ENCODE data around the gene MMRN2. TPM values are rescaled to one million over a fixed set of nuclear protein-coding genes. Genes with fewer than 3 reads are reported as not detected.

Gene MMRN2
- total RNA-seq, 4 donors from 2014 or later: 23.1 to 77.6 (median 40.7) TPM

- no peak for DNase-seq (ENCODE audit: low spot score in 2 of 2)
- H3K36me3 ChIP-seq: peaks cover 12% of the 10 kb centered on the region
- H3K4me1 ChIP-seq: no peaks in the 10 kb centered on the region
- H3K27me3 ChIP-seq: no peaks in the 10 kb centered on the region
- H3K4me3 ChIP-seq: no peak overlapping the region
- TF ChIP-seq EP300 (IDR thresholded peaks at IDR 0.05): no peak
- H3K9me3 ChIP-seq: no peaks in the 10 kb centered on the region
- H3K27ac ChIP-seq: no peak overlapping the region
- WGBS: 80% methylated on average over 1 of the region's 1 CpG
These were observed 25.5 kb downstream of the MMRN2 start for GRCh38 chr10:86931872-86932271.

GRCh38 chr10:86929468-86930380 is 27.7 kb downstream of the MMRN2 start:
- DNase-seq (ENCODE audit: low spot score in 2 of 2): no peak
- no peaks in the 10 kb centered on the region for H3K4me1 ChIP-seq
- no peaks in the 10 kb centered on the region for H3K27me3 ChIP-seq
- WGBS: 81% methylated on average over 15 of the region's 15 CpGs
- H3K36me3 ChIP-seq: peaks cover 12% of the 10 kb centered on the region
- H3K9me3 ChIP-seq: no peaks in the 10 kb centered on the region
- TF ChIP-seq POLR2A (IDR thresholded peaks at IDR 0.05) (no peak), EP300 (IDR thresholded peaks at IDR 0.05) (no peak), POLR2AphosphoS5 (IDR thresholded peaks at IDR 0.05) (no peak), CTCF (IDR thresholded peaks at IDR 0.05) (no peak)
- H3K27ac ChIP-seq: no peak overlapping the region
- H3K4me3 ChIP-seq: no peak overlapping the region

GRCh38 chr10:86922553-86922961 is 34.9 kb downstream of the MMRN2 start:
- Histone ChIP-seq H3K4me3 (no peak overlapping the region), H3K27me3 (no peaks in the 10 kb centered on the region), H3K9me3 (no peaks in the 10 kb centered on the region), H3K4me1 (peaks cover 8% of the 10 kb centered on the region), H3K36me3 (peaks cover 38% of the 10 kb centered on the region), H3K27ac (no peak overlapping the region)
- TF ChIP-seq CTCF (IDR thresholded peaks at IDR 0.05) (no peak), POLR2A (IDR thresholded peaks at IDR 0.05) (no peak), EP300 (IDR thresholded peaks at IDR 0.05) (no peak), POLR2AphosphoS5 (IDR thresholded peaks at IDR 0.05) (no peak)
- no peak for DNase-seq (ENCODE audit: low spot score in 2 of 2)
- WGBS: 65% methylated on average over 9 of the region's 9 CpGs

- no peak for DNase-seq (ENCODE audit: low spot score in 2 of 2)
- no peaks in the 10 kb centered on the region for H3K27me3 ChIP-seq
- H3K27ac ChIP-seq: no peak overlapping the region
- no peak overlapping the region for H3K4me3 ChIP-seq
- TF ChIP-seq EP300 (IDR thresholded peaks at IDR 0.05) (no peak), POLR2A (IDR thresholded peaks at IDR 0.05) (no peak), POLR2AphosphoS5 (IDR thresholded peaks at IDR 0.05) (no peak), CTCF (IDR thresholded peaks at IDR 0.05) (no peak)
- H3K4me1 ChIP-seq: peaks cover 9% of the 10 kb centered on the region
- 34% methylated on average over 5 of the region's 5 CpGs for WGBS
- peaks cover 65% of the 10 kb centered on the region for H3K36me3 ChIP-seq
- no peaks in the 10 kb centered on the region for H3K9me3 ChIP-seq
These were observed 39.4 kb downstream of the MMRN2 start for GRCh38 chr10:86918022-86918471.

- 94% methylated on average over 1 of the region's 1 CpG for WGBS
- no peak for DNase-seq (ENCODE audit: low spot score in 2 of 2)
- TF ChIP-seq POLR2A (IDR thresholded peaks at IDR 0.05) (no peak), CTCF (IDR thresholded peaks at IDR 0.05) (no peak), POLR2AphosphoS5 (IDR thresholded peaks at IDR 0.05) (no peak), EP300 (IDR thresholded peaks at IDR 0.05) (no peak)
- H3K27ac ChIP-seq: no peak overlapping the region
- H3K4me1 ChIP-seq: peaks cover 9% of the 10 kb centered on the region
- H3K4me3 ChIP-seq: no peak overlapping the region
- no peaks in the 10 kb centered on the region for H3K27me3 ChIP-seq
- H3K9me3 ChIP-seq: no peaks in the 10 kb centered on the region
- peaks cover 53% of the 10 kb centered on the region for H3K36me3 ChIP-seq
These were observed 42.7 kb downstream of the MMRN2 start for GRCh38 chr10:86914734-86915133.
